ENCODE measurements around the gene XG. TPM values are rescaled to one million over a fixed set of nuclear protein-coding genes. Genes with fewer than 3 reads are reported as not detected.
"Not testable (repeated sequence)": the region's sequence is repeated elsewhere in the genome, so short reads cannot be mapped to it uniquely, and the experiment has no call there.

Gene XG
- total and polyA plus RNA-seq, 2 of the 8 experiments (the other 6 are each of a cell fraction or from before 2014, with no cell fraction given), result 0.33 to 0.78 TPM

- H2AFZ ChIP-seq (ENCODE audit: low read length); H4K20me1 ChIP-seq (replicated peaks in 1 of 2; ENCODE audit: control insufficient read depth in 1 of 2, insufficient read depth in 2 of 2, low read length in 2 of 2); H4K91ac ChIP-seq (replicated peaks; ENCODE audit: insufficient read length, low read length); POLR2A ChIA-PET (ENCODE audit: partially characterized antibody); H2BK120ac ChIP-seq (replicated peaks; ENCODE audit: low read depth, low read length); H3K18ac ChIP-seq (ENCODE audit: extremely low read depth, low read length); H3K4me3 ChIP-seq (ENCODE audit: extremely low read depth in 1 of 4, insufficient read depth in 2 of 4, low read depth in 3 of 4, low read length in 4 of 4); H3K36me3 ChIP-seq (ENCODE audit: control insufficient read depth in 2 of 4, insufficient read depth in 4 of 4, low read length in 3 of 4); DNase-seq (ENCODE audit: low read depth in 1 of 2, low spot score in 2 of 2); H2AK5ac ChIP-seq (ENCODE audit: low read depth, low read length); H3K56ac ChIP-seq (replicated peaks; ENCODE audit: insufficient read length, low read depth, low read length); CTCF ChIA-PET (ENCODE audit: partially characterized antibody); H3K27me3 ChIP-seq (replicated peaks in 1 of 4; ENCODE audit: control insufficient read depth in 3 of 4, extremely low read depth in 1 of 4, insufficient read depth in 3 of 4, low read length in 3 of 4); H3K79me1 ChIP-seq (ENCODE audit: low read depth, low read length); H3K9me3 ChIP-seq (ENCODE audit: insufficient read depth in 2 of 2, low read depth in 1 of 2, low read length in 1 of 2); H2BK15ac ChIP-seq (ENCODE audit: low read length); FAIRE-seq; H3K14ac ChIP-seq (ENCODE audit: insufficient read length); H2BK12ac ChIP-seq (ENCODE audit: low read depth, low read length); H2BK20ac ChIP-seq (ENCODE audit: low read length); H3K79me2 ChIP-seq (ENCODE audit: control insufficient read depth in 1 of 2, insufficient read depth in 2 of 2, low read length in 2 of 2); H3K23ac ChIP-seq (ENCODE audit: insufficient read length); H3K4me2 ChIP-seq (ENCODE audit: insufficient read depth in 1 of 2, low read depth in 2 of 2, low read length in 2 of 2); H3K23me2 ChIP-seq (ENCODE audit: low read depth, low read length); H3K4ac ChIP-seq (replicated peaks; ENCODE audit: insufficient read length, low read depth, low read length): not testable (repeated sequence)
- Histone ChIP-seq H4K8ac (ENCODE audit: extremely low read depth, insufficient read depth, low read length) (peak overlapping the region; percentile 51; the same call in 1 of the 2 replicates), H3K9ac (replicated peaks in 1 of 4; ENCODE audit: extremely low read depth in 1 of 4, low read depth in 3 of 4, low read length in 3 of 4) (peak overlapping the region in 1 of 4 experiments; percentile 47; a peak in 1 of 7 replicates), H4K5ac (ENCODE audit: insufficient read length, low read depth, low read length) (peak overlapping the region; percentile 72), H3K27ac (ENCODE audit: low read depth, low read length) (peak overlapping the region; percentile 83), H2BK5ac (ENCODE audit: low read depth, low read length) (peak overlapping the region; percentile 87; the same call in 1 of the 2 replicates), H3K4me1 (replicated peaks in 1 of 4; ENCODE audit: control insufficient read depth in 3 of 4, insufficient read depth in 4 of 4, low read length in 3 of 4) (peaks cover 0 to 12% (median 2%) of the 10 kb centered on the region in 4 experiments; a peak in 4 of 7 replicates)
- 32% methylated on average over 6 of the region's 20 CpGs; no CpG with 5 or more reads in 1 of the 2 experiments for WGBS, 2 experiments (ENCODE audit: extremely low coverage in 1 of 2, insufficient coverage in 1 of 2, insufficient read length in 1 of 2, insufficient replicate concordance in 2 of 2, low coverage in 1 of 2, low lambda C conversion rate in 2 of 2, missing lambda C conversion rate in 1 of 2)
- TF ChIP-seq, protein P1, sequence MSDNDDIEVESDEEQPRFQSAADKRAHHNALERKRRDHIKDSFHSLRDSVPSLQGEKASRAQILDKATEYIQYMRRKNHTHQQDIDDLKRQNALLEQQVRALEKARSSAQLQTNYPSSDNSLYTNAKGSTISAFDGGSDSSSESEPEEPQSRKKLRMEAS (IDR thresholded peaks at IDR 0.05), result 0 out of 2 replicates have a peak, but pooled peaks have one; percentile 38
- TF ChIP-seq, protein P2, sequence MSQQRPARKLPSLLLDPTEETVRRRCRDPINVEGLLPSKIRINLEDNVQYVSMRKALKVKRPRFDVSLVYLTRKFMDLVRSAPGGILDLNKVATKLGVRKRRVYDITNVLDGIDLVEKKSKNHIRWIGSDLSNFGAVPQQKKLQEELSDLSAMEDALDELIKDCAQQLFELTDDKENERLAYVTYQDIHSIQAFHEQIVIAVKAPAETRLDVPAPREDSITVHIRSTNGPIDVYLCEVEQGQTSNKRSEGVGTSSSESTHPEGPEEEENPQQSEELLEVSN (IDR thresholded peaks at IDR 0.05), result 0 out of 2 replicates have a peak, but pooled peaks have one; percentile 9
- peak; percentile 39; the same call in 1 of the 2 replicates for TF ChIP-seq JUND (IDR thresholded peaks at IDR 0.05; ENCODE audit: low read length)
Measured at GRCh38 chrX:2804858-2805257, 53.0 kb downstream of the XG start.
